SK-N-SH (cell line): ENCODE measurements around the gene NAV2. TPM values are rescaled to one million over a fixed set of nuclear protein-coding genes. Genes with fewer than 3 reads are reported as not detected.

Experiments used
- CTCF ChIA-PET: fragments of 300-600, 350-600 bp; formaldehyde crosslinking; extraction: SDS; loops from one replicate; lab custom pipeline; 2021; lab: Yijun Ruan, JAX
- POLR2A ChIA-PET: fragments of 350-600 bp; sonication (Branson Sonifier 250); formaldehyde crosslinking; extraction: SDS; loops from one replicate; lab custom pipeline; 2020; ENCODE audit warnings: antibody characterized with exemption, inconsistent platforms; lab: Yijun Ruan, JAX
- DNase-seq: peaks from one replicate; pipeline ENCODE4 v3.0.0; 2012
- H2AFZ ChIP-seq: fragments of 200-600 bp; sonication (generic); 2 replicates; pipeline ENCODE4 v1.8.1; 2016; ENCODE audit warnings: antibody characterized with exemption, mild to moderate bottlenecking, low read depth
- H3F3A ChIP-seq: fragments of 200-600 bp; sonication (generic); replicated peaks from 2 replicates; pipeline ENCODE3; 2016; ENCODE audit warnings: antibody characterized with exemption, mild to moderate bottlenecking; ENCODE audit not compliant: insufficient read depth
- H3K27ac ChIP-seq, 2 experiments: fragments of 200-500 bp in 1 of 2; fragments of 200-600 bp in 1 of 2; sonication (Bioruptor generic) in 1 of 2; sonication (generic), shearing (Covaris generic) in 1 of 2; 2 replicates each; pipeline versions ENCODE4 v1.5.1 to v1.6.1; 2014 to 2016; ENCODE audit warnings: low read depth in 2 of 2, inconsistent platforms in 1 of 2, low read length in 1 of 2, mild to moderate bottlenecking in 1 of 2, mixed read lengths in 1 of 2
- H3K27me3 ChIP-seq: fragments of 200-600 bp; sonication (generic), shearing (Covaris generic); 2 replicates; pipeline ENCODE4 v1.6.1; 2016; ENCODE audit warnings: mixed run types; ENCODE audit not compliant: insufficient read depth
- H3K36me3 ChIP-seq, 2 experiments: fragments of 200-500 bp in 1 of 2; fragments of 200-600 bp in 1 of 2; sonication (Bioruptor generic) in 1 of 2; sonication (generic) in 1 of 2; replicated peaks in 1 of 2; 2 replicates each; pipeline versions ENCODE3 to v1.5.1; 2014 to 2016; ENCODE audit warnings: low read length in 1 of 2, mild to moderate bottlenecking in 1 of 2; ENCODE audit not compliant: insufficient read depth in 2 of 2, control insufficient read depth in 1 of 2
- H3K4me1 ChIP-seq, 2 experiments: fragments of 200-500 bp in 1 of 2; fragments of 200-600 bp in 1 of 2; sonication (Bioruptor generic) in 1 of 2; sonication (generic), shearing (Covaris generic) in 1 of 2; 2 replicates each; pipeline versions ENCODE4 v1.5.1 to v1.6.1; 2014 to 2016; ENCODE audit warnings: low read depth in 1 of 2, low read length in 1 of 2, mixed run types in 1 of 2; ENCODE audit not compliant: insufficient read depth in 2 of 2, control insufficient read depth in 1 of 2
- H3K4me2 ChIP-seq: fragments of 200-600 bp; sonication (generic), shearing (Covaris generic); 2 replicates; pipeline ENCODE4 v1.6.1; 2017; ENCODE audit warnings: mixed run types
- H3K4me3 ChIP-seq, 2 experiments: fragments of 200-500 bp in 1 of 2; fragments of 200-600 bp in 1 of 2; sonication (Bioruptor generic) in 1 of 2; sonication (generic), shearing (Covaris generic) in 1 of 2; 2 replicates each; pipeline versions ENCODE4 v1.5.1 to v1.8.1; 2014 to 2016; ENCODE audit warnings: low read depth in 2 of 2, inconsistent platforms in 1 of 2, low read length in 1 of 2, mild to moderate bottlenecking in 1 of 2, mixed read lengths in 1 of 2, moderate library complexity in 1 of 2
- H3K79me2 ChIP-seq: fragments of 200-600 bp; sonication (generic); 2 replicates; pipeline ENCODE4 v1.8.1; 2017; ENCODE audit warnings: mild to moderate bottlenecking; ENCODE audit not compliant: insufficient read depth
- H3K9ac ChIP-seq: fragments of 200-600 bp; sonication (generic); 2 replicates; pipeline ENCODE4 v1.6.1; 2017; ENCODE audit warnings: mixed run types
- H3K9me2 ChIP-seq: fragments of 200-600 bp; sonication (generic); 2 replicates; pipeline ENCODE4 v1.6.1; 2017; ENCODE audit warnings: mixed run types
- H3K9me3 ChIP-seq: fragments of 200-600 bp; sonication (generic); 2 replicates; pipeline ENCODE4 v1.6.1; 2017; ENCODE audit warnings: mixed run types, mild to moderate bottlenecking, moderate library complexity
- H4K20me1 ChIP-seq: fragments of 200-600 bp; sonication (generic); 2 replicates; pipeline ENCODE4 v1.6.1; 2017; ENCODE audit warnings: mild to moderate bottlenecking, mixed run types; ENCODE audit not compliant: insufficient read depth
- EZH2phosphoT487 ChIP-seq: fragments of 200-600 bp; sonication (generic); IDR thresholded peaks from 2 replicates; pipeline ENCODE4 v1.6.1; 2017; ENCODE audit warnings: low read depth, mixed run types, mild to moderate bottlenecking, antibody characterized with exemption, moderate library complexity, borderline replicate concordance
- FOXM1 ChIP-seq: IDR thresholded peaks from 2 replicates; pipeline ENCODE4 v1.4.0; 2012; ENCODE audit warnings: low read depth, mild to moderate bottlenecking
- GABPA ChIP-seq: IDR thresholded peaks from 2 replicates; pipeline ENCODE4 v1.4.0; 2012; ENCODE audit warnings: low read depth, mild to moderate bottlenecking
- GATA2 ChIP-seq: sonication (generic); formaldehyde crosslinking; IDR thresholded peaks from 2 replicates; pipeline ENCODE4 v1.5.0; 2020; ENCODE audit warnings: mild to moderate bottlenecking, missing genetic modification reagents
- MEF2A ChIP-seq: IDR thresholded peaks from 2 replicates; pipeline ENCODE4 v1.4.0; 2012; ENCODE audit warnings: low read depth, borderline replicate concordance
- MXI1 ChIP-seq: IDR thresholded peaks from 2 replicates; pipeline ENCODE4 v1.6.1; 2012; ENCODE audit warnings: mild to moderate bottlenecking, low read depth, low read length, improper control_type of control experiment
- NFIC ChIP-seq: IDR thresholded peaks from 2 replicates; pipeline ENCODE4 v1.4.0; 2012; ENCODE audit warnings: borderline replicate concordance
- RAD21 ChIP-seq: IDR thresholded peaks from 2 replicates; pipeline ENCODE4 v1.6.1; 2012; ENCODE audit warnings: mild to moderate bottlenecking, low read length
- RXRA ChIP-seq: IDR thresholded peaks from 2 replicates; pipeline ENCODE4 v1.4.0; 2012; ENCODE audit warnings: low read depth, mild to moderate bottlenecking, borderline replicate concordance
- SIN3A ChIP-seq: IDR thresholded peaks from 2 replicates; pipeline ENCODE4 v1.6.1; 2012; ENCODE audit warnings: low read depth, mild to moderate bottlenecking, low read length, moderate library complexity, borderline replicate concordance
- SMC3 ChIP-seq: IDR thresholded peaks from 2 replicates; pipeline ENCODE4 v1.6.1; 2012; ENCODE audit warnings: low read depth, low read length, improper control_type of control experiment
- TAF1 ChIP-seq: IDR thresholded peaks from 2 replicates; pipeline ENCODE4 v1.6.1; 2012; ENCODE audit warnings: low read depth, mild to moderate bottlenecking, low read length, moderate library complexity, borderline replicate concordance
- TCF12 ChIP-seq: IDR thresholded peaks from 2 replicates; pipeline ENCODE4 v1.4.0; 2012
- TEAD4 ChIP-seq: IDR thresholded peaks from 2 replicates; pipeline ENCODE4 v1.4.0; 2012; ENCODE audit warnings: mild to moderate bottlenecking, borderline replicate concordance; ENCODE audit not compliant: insufficient read depth
- YY1 ChIP-seq: IDR thresholded peaks from 2 replicates; pipeline ENCODE4 v1.4.0; 2012; ENCODE audit warnings: low read depth, mild to moderate bottlenecking
- WGBS: methylation state at CpG from one replicate; pipeline ENCODE4 v1.1.6; 2017; ENCODE audit warnings: low lambda C conversion rate; 5-methylcytosine and 5-hydroxymethylcytosine counted together
- polyA plus RNA-seq, 3 experiments: library from polyadenylated mRNA; depleted of rRNA; stranded (reverse); fragments of >200 nt; gene quantifications; 2 replicates each; pipeline ENCODE4 v1.2.3, GENCODE V29; 2012
- TF ChIP-seq, protein P1 (sequence below): IDR thresholded peaks from 2 replicates; pipeline ENCODE4 v1.6.1; 2012; ENCODE audit warnings: mild to moderate bottlenecking, low read depth, low read length, moderate library complexity
- TF ChIP-seq, protein P2 (sequence below): IDR thresholded peaks from 2 replicates; pipeline ENCODE4 v1.4.0; 2012; ENCODE audit warnings: low read depth

NAV2 gene
- polyA plus RNA-seq, 1 of the 3 experiments (the other 2 are of a cell fraction), result 26.2 TPM

DNA sequence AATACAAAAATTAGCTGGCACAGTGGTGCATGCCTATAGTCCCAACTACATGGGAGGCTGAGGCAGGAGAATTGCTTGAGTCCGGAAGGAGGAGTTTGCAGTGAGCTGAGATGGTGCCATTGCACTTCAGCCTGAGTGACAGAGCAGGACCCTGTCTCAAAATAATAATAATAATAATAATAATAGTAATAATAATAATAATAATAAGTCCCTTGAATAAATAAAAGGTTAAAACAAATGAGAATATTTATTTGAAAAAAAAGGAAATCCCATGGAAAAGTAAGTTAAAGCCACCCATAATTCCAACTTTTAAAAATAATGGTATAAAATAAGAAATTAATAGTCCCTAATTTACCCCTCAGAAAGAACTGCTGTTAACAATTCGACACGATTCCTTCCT lies 10.0 kb upstream of the NAV2 start:
- Histone ChIP-seq H3K27me3 (no peaks in the 10 kb centered on the region), H3K9ac (no peak overlapping the region), H2AFZ (no peak overlapping the region), H4K20me1 (peaks cover 8% of the 10 kb centered on the region; the same call in 1 of the 2 replicates), H3K36me3 (peaks cover 0 to 7% of the 10 kb centered on the region in 2 experiments), H3F3A (peaks cover 19% of the 10 kb centered on the region), H3K4me1 (peaks cover 31 to 55% of the 10 kb centered on the region in 2 experiments), H3K27ac (peak overlapping the region; percentile 48 to 97; a peak in 3 of 4 replicates), H3K9me3 (no peaks in the 10 kb centered on the region), H3K79me2 (peaks cover 41% of the 10 kb centered on the region), H3K4me3 (no peak overlapping the region), H3K9me2 (no peaks in the 10 kb centered on the region), H3K4me2 (no peak overlapping the region)
- 96% methylated on average over 3 of the region's 3 CpGs for WGBS
- DNase-seq, result no peak
- TF ChIP-seq, protein P1, sequence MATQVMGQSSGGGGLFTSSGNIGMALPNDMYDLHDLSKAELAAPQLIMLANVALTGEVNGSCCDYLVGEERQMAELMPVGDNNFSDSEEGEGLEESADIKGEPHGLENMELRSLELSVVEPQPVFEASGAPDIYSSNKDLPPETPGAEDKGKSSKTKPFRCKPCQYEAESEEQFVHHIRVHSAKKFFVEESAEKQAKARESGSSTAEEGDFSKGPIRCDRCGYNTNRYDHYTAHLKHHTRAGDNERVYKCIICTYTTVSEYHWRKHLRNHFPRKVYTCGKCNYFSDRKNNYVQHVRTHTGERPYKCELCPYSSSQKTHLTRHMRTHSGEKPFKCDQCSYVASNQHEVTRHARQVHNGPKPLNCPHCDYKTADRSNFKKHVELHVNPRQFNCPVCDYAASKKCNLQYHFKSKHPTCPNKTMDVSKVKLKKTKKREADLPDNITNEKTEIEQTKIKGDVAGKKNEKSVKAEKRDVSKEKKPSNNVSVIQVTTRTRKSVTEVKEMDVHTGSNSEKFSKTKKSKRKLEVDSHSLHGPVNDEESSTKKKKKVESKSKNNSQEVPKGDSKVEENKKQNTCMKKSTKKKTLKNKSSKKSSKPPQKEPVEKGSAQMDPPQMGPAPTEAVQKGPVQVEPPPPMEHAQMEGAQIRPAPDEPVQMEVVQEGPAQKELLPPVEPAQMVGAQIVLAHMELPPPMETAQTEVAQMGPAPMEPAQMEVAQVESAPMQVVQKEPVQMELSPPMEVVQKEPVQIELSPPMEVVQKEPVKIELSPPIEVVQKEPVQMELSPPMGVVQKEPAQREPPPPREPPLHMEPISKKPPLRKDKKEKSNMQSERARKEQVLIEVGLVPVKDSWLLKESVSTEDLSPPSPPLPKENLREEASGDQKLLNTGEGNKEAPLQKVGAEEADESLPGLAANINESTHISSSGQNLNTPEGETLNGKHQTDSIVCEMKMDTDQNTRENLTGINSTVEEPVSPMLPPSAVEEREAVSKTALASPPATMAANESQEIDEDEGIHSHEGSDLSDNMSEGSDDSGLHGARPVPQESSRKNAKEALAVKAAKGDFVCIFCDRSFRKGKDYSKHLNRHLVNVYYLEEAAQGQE, result no peak
- TF ChIP-seq TEAD4, result no peak
- no peak for TF ChIP-seq YY1
- no peak for TF ChIP-seq FOXM1
- TF ChIP-seq SIN3A, result no peak
- no peak for TF ChIP-seq EZH2phosphoT487
- no peak for TF ChIP-seq SMC3
- no peak for TF ChIP-seq NFIC
- no peak for TF ChIP-seq GABPA
- no peak for TF ChIP-seq TCF12
- TF ChIP-seq, protein P2, sequence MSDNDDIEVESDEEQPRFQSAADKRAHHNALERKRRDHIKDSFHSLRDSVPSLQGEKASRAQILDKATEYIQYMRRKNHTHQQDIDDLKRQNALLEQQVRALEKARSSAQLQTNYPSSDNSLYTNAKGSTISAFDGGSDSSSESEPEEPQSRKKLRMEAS, result no peak
- TF ChIP-seq RXRA, result no peak
- TF ChIP-seq MXI1, result no peak
- TF ChIP-seq TAF1, result no peak
- no peak for TF ChIP-seq RAD21
- TF ChIP-seq GATA2 (CRISPR knock-in tag), result no peak
- no peak for TF ChIP-seq MEF2A
- CTCF ChIA-PET, result interaction anchor here (0.6 to 3.3 kb wide), 8 partner anchors 24 to 201 kb away, joined by 3 to 13 read pairs (median 3); no protein-coding TSS in a partner anchor
- POLR2A ChIA-PET, result interaction anchor here (1.0 to 1.6 kb wide), 3 partner anchors 9 to 138 kb away, joined by 4 to 5 read pairs (median 5); partner anchors contain the start of gene NAV2
